ENCODE results near the gene NEK5. TPM values are rescaled to one million over a fixed set of nuclear protein-coding genes. Genes with fewer than 3 reads are reported as not detected.

NEK5 gene
- total RNA-seq, 2 experiments from 2014 or later, result 0.22 TPM; not detected in 1

DNA sequence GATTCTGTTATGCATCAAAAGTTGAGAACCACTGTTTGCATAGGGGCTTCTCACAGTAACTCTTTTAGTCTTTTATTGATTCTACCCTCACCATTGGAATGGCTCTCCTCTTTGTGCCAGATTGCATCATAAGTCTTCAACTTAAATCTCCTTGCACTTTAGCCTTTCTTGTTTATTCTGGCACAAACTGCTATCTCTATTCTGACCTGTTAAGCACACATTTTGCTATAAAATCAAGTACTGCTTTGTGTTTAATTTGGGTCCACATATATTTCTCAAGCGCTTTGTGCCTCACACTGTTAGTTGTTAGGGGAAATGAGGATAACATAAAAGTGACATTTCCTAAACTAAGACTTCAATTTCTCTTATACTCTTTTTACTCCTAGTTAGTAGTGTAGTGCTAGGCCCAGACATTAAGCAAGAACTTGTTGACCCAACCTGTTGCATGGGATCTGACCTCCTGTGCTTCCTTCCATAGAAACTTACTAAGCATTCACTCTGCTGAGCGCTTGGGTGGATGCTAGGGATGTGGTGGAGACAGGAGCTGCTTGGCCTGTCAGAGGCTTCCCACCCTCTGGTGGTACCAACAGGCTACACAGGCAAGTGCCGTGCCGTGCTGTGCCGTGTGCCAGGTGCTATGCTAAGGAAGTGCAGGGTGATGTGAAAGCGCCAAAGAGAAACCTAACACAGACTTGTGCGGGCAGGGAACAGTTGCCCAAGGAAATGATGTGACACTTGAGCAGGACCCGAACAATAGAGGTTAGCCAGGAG, 103.2 kb downstream of the NEK5 start:
- Histone ChIP-seq H3K27ac (ENCODE audit: low read depth, low read length, poor library complexity, severe bottlenecking) (no peak overlapping the region), H3K4me3 (ENCODE audit: low read depth, low read length, poor library complexity, severe bottlenecking) (no peak overlapping the region), H3K4me1 (ENCODE audit: insufficient read depth, low read length, poor library complexity, severe bottlenecking) (no peaks in the 10 kb centered on the region), H4K20me1 (ENCODE audit: insufficient read depth, low read length) (no peaks in the 10 kb centered on the region), H3K4me2 (ENCODE audit: low read length) (no peak overlapping the region), H3K9me3 (ENCODE audit: low read length) (no peaks in the 10 kb centered on the region), H3K9me2 (ENCODE audit: insufficient read depth, low read length) (no peaks in the 10 kb centered on the region), H3K36me3 (ENCODE audit: insufficient read depth, low read length) (peaks cover 83% of the 10 kb centered on the region), H3K79me2 (ENCODE audit: insufficient read depth, low read depth, low read length) (no peaks in the 10 kb centered on the region), H2AFZ (ENCODE audit: low read length) (no peak overlapping the region)
- CTCF ChIA-PET (ENCODE audit: unreplicated experiment), result no interaction called here
- no peak for TF ChIP-seq EZH2phosphoT487 (IDR thresholded peaks at IDR 0.05; ENCODE audit: borderline replicate concordance, low read depth, low read length)
- TF ChIP-seq, protein P1, sequence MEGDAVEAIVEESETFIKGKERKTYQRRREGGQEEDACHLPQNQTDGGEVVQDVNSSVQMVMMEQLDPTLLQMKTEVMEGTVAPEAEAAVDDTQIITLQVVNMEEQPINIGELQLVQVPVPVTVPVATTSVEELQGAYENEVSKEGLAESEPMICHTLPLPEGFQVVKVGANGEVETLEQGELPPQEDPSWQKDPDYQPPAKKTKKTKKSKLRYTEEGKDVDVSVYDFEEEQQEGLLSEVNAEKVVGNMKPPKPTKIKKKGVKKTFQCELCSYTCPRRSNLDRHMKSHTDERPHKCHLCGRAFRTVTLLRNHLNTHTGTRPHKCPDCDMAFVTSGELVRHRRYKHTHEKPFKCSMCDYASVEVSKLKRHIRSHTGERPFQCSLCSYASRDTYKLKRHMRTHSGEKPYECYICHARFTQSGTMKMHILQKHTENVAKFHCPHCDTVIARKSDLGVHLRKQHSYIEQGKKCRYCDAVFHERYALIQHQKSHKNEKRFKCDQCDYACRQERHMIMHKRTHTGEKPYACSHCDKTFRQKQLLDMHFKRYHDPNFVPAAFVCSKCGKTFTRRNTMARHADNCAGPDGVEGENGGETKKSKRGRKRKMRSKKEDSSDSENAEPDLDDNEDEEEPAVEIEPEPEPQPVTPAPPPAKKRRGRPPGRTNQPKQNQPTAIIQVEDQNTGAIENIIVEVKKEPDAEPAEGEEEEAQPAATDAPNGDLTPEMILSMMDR (conservative IDR thresholded peaks at IDR 0.05; ENCODE audit: low read length), result no peak
- no TSS peak for BruUV-seq (replicated peaks)
- POLR2A ChIA-PET, result interaction anchor here (0.7 kb wide), 1 partner anchor 13 kb away, joined by 3 read pairs; the partner anchor contains the start of gene ALG11
- no peak for DNase-seq (ENCODE audit: low spot score)
- intact Hi-C loops (cut with micrococcal nuclease; ENCODE audit: unreplicated experiment), result no loop called here

DNA sequence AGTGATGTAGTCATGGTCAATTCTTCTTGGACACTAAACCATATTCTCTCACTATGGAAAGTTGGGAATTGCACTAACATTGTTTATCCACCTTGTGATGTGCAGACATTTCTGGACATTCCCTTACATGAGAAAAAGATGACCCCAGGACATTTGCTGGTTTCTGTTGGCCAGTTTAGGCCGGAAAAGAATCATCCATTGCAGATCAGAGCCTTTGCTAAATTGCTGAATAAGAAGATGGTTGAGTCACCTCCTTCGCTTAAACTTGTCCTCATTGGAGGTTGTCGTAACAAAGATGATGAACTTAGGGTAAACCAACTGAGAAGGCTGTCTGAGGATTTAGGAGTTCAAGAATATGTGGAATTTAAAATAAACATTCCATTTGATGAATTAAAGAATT, 104.4 kb downstream of the NEK5 start, which contains the start of gene UTP14C:
TSS of gene UTP14C (plus strand) at position 211 of the 400 bp plus-strand sequence. CDS start 4,114 bp downstream, outside the sequence.
- Histone ChIP-seq H3K27ac (ENCODE audit: low read depth, low read length, poor library complexity, severe bottlenecking) (no peak within 1 kb of the TSS), H4K20me1 (ENCODE audit: insufficient read depth, low read length) (no peaks in the 10 kb centered on the region), H2AFZ (ENCODE audit: low read length) (no peak within 1 kb of the TSS), H3K79me2 (ENCODE audit: insufficient read depth, low read depth, low read length) (no peaks in the 10 kb centered on the region), H3K9me3 (ENCODE audit: low read length) (no peaks in the 10 kb centered on the region), H3K4me1 (ENCODE audit: insufficient read depth, low read length, poor library complexity, severe bottlenecking) (no peaks in the 10 kb centered on the region), H3K36me3 (ENCODE audit: insufficient read depth, low read length) (peaks cover 90% of the 10 kb centered on the region), H3K4me2 (ENCODE audit: low read length) (no peak within 1 kb of the TSS), H3K4me3 (ENCODE audit: low read depth, low read length, poor library complexity, severe bottlenecking) (no peak within 1 kb of the TSS), H3K9me2 (ENCODE audit: insufficient read depth, low read length) (no peaks in the 10 kb centered on the region)
- intact Hi-C loops (cut with micrococcal nuclease; ENCODE audit: unreplicated experiment), result no loop called here
- DNase-seq (ENCODE audit: low spot score), result no peak
- CTCF ChIA-PET (ENCODE audit: unreplicated experiment), result no interaction called here
- no peak for TF ChIP-seq EZH2phosphoT487 (IDR thresholded peaks at IDR 0.05; ENCODE audit: borderline replicate concordance, low read depth, low read length)
- TF ChIP-seq, protein P1 (conservative IDR thresholded peaks at IDR 0.05; ENCODE audit: low read length), result no peak
- no TSS peak for BruUV-seq (replicated peaks)
- POLR2A ChIA-PET, result no interaction called here

DNA sequence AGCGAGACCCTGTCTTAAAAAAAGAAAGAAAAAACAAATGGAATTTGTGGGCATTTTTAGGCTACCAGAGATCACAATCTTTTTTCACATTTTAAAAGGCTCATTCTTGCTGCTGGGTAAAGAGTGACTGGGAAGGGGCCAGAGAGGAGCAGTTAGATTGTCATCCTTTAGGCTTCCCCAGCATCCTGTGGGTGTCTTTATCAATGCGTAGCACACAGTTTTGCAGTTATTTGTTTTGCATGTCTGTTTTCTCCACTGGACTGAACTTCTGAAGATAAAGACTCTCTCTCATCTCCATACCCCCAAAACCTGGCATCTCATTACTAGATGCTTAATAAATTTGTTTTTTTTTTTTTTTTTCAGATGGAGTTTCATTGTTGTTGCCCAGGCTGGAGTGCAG, 106.5 kb downstream of the NEK5 start:
- H4K20me1 ChIP-seq (ENCODE audit: insufficient read depth, low read length), result no peaks in the 10 kb centered on the region
- H3K9me3 ChIP-seq (ENCODE audit: low read length), result no peaks in the 10 kb centered on the region
- TF ChIP-seq, protein P1 (conservative IDR thresholded peaks at IDR 0.05; ENCODE audit: low read length), result no peak
- TF ChIP-seq EZH2phosphoT487 (IDR thresholded peaks at IDR 0.05; ENCODE audit: borderline replicate concordance, low read depth, low read length), result no peak
- no peak overlapping the region for H3K27ac ChIP-seq (ENCODE audit: low read depth, low read length, poor library complexity, severe bottlenecking)
- intact Hi-C loops (cut with micrococcal nuclease; ENCODE audit: unreplicated experiment), result no loop called here
- POLR2A ChIA-PET, result no interaction called here
- DNase-seq (ENCODE audit: low spot score), result no peak
- no peaks in the 10 kb centered on the region for H3K4me1 ChIP-seq (ENCODE audit: insufficient read depth, low read length, poor library complexity, severe bottlenecking)
- peaks cover 87% of the 10 kb centered on the region for H3K36me3 ChIP-seq (ENCODE audit: insufficient read depth, low read length)
- H3K4me3 ChIP-seq (ENCODE audit: low read depth, low read length, poor library complexity, severe bottlenecking), result no peak overlapping the region
- no peak overlapping the region for H3K4me2 ChIP-seq (ENCODE audit: low read length)
- no peaks in the 10 kb centered on the region for H3K9me2 ChIP-seq (ENCODE audit: insufficient read depth, low read length)
- BruUV-seq (replicated peaks), result no TSS peak
- H2AFZ ChIP-seq (ENCODE audit: low read length), result no peak overlapping the region
- CTCF ChIA-PET (ENCODE audit: unreplicated experiment), result no interaction called here
- peaks cover 6% of the 10 kb centered on the region; the same call in 1 of the 2 replicates for H3K79me2 ChIP-seq (ENCODE audit: insufficient read depth, low read depth, low read length)

All from OCI-LY7 (cell line).